BLaER1 (cell line): ENCODE data around the gene GNAI1.
A peak's percentile ranks its signal among the peaks of the same experiment; 100 is the strongest.

Source experiments
- H3K27ac ChIP-seq: shearing (Covaris generic); formaldehyde crosslinking; 2 replicates; pipeline ENCODE4 v1.8.1; 2022
- H3K27me3 ChIP-seq: shearing (Covaris generic); formaldehyde crosslinking; 2 replicates; pipeline ENCODE4 v1.8.1; 2022
- H3K36me3 ChIP-seq: shearing (Covaris generic); formaldehyde crosslinking; 2 replicates; pipeline ENCODE4 v1.8.1; 2022
- H3K4me1 ChIP-seq: shearing (Covaris generic); formaldehyde crosslinking; 2 replicates; pipeline ENCODE4 v1.8.1; 2022
- H3K4me2 ChIP-seq: shearing (Covaris generic); formaldehyde crosslinking; 2 replicates; pipeline ENCODE4 v1.8.1; 2022
- H3K4me3 ChIP-seq: shearing (Covaris generic); formaldehyde crosslinking; 2 replicates; pipeline ENCODE4 v1.8.1; 2022
- H3K9ac ChIP-seq: shearing (Covaris generic); formaldehyde crosslinking; 2 replicates; pipeline ENCODE4 v1.8.1; 2022
- H3K9me3 ChIP-seq: shearing (Covaris generic); formaldehyde crosslinking; 2 replicates; pipeline ENCODE4 v1.8.1; 2022
- H4K20me1 ChIP-seq: shearing (Covaris generic); formaldehyde crosslinking; 2 replicates; pipeline ENCODE4 v1.8.1; 2022
- Cebpa-rat ChIP-seq: shearing (Covaris generic); IDR thresholded peaks from 2 replicates; pipeline ENCODE4 v1.8.1; 2022

Gene GNAI1

GRCh38 chr7:80131675-80132435 is 2.8 kb upstream of the GNAI1 start:
- TF ChIP-seq Cebpa-rat, result no peak
- H3K9ac ChIP-seq, result no peak overlapping the region
- H3K4me1 ChIP-seq, result peaks cover 37% of the 10 kb centered on the region
- H3K36me3 ChIP-seq, result no peaks in the 10 kb centered on the region
- no peak overlapping the region for H3K4me3 ChIP-seq
- no peak overlapping the region for H3K4me2 ChIP-seq
- no peak overlapping the region for H3K27ac ChIP-seq
- peaks cover 9% of the 10 kb centered on the region; the same call in 1 of the 2 replicates for H4K20me1 ChIP-seq
- H3K9me3 ChIP-seq, result peaks cover 12% of the 10 kb centered on the region
- peaks cover 13% of the 10 kb centered on the region for H3K27me3 ChIP-seq

DNA sequence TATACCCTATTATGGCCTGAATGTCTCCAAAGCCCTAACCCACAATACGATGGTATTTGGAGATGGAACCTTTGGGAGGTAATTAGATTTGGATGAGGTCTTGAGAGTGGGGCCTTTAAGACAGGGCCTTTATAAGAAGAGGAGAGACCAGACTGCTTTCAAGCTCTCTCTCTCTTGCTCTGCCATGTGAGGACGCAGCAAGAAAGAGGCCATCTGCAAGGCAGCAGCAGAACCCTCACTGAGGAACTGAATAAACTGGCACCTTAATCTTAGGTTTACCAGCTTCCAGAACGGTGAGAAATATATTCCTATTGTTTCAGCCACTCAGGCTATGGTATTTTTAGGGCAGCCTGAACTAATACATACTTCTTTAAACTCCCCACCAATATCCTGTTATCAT is 2.0 kb upstream of the GNAI1 start:
- no peak for TF ChIP-seq Cebpa-rat
- no peak overlapping the region for H3K4me2 ChIP-seq

DNA sequence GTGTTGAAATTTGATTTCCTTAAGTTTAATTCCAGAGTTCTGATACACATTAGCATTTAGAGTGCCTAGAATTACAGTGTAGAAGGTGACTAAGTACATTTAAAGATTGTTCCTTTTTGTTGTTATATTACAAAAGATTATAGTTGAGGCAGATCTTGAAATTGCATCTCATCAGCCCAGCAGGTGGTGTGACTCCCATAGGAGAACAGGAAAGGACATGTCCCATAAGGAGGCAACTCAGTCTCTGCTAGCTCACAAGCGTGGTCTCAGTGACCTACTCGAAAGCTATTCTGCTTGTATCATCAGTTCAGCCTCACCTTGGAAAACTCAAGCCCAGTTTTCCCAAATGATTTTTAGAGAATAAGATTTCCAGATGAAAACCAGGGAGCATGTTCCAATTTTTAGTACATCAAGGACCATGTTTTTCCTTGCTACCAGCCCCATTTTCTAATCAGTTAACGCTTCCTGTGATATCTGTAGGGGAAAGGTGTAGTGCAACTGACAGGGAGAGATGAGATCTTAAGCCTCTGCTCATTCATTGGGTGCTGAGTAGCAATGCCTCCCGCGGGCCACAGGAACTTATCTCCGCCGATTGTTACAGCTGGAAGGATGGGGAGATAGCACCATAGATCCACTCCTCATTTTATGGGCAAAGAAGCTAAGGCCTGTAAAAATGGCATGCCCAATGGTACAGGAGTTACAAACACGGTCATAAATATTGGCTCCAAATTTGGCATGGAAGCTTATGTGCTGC is 1.1 kb upstream of the GNAI1 start:
- H4K20me1 ChIP-seq, result peaks cover 10% of the 10 kb centered on the region; the same call in 1 of the 2 replicates
- no peak overlapping the region for H3K27ac ChIP-seq
- H3K9ac ChIP-seq, result no peak overlapping the region
- peak overlapping the region; percentile 89 for H3K4me2 ChIP-seq
- peaks cover 12% of the 10 kb centered on the region for H3K9me3 ChIP-seq
- peak overlapping the region; percentile 91; the same call in 1 of the 2 replicates for H3K4me3 ChIP-seq
- peaks cover 35% of the 10 kb centered on the region for H3K4me1 ChIP-seq
- no peaks in the 10 kb centered on the region for H3K36me3 ChIP-seq
- no peak for TF ChIP-seq Cebpa-rat
- H3K27me3 ChIP-seq, result peaks cover 24% of the 10 kb centered on the region

More for the DNA sequence above, 2.0 kb upstream of the GNAI1 start:
- Histone ChIP-seq H3K9ac (no peak overlapping the region), H4K20me1 (peaks cover 9% of the 10 kb centered on the region; the same call in 1 of the 2 replicates), H3K27me3 (peaks cover 20% of the 10 kb centered on the region), H3K4me3 (no peak overlapping the region), H3K4me1 (peaks cover 39% of the 10 kb centered on the region), H3K9me3 (peaks cover 12% of the 10 kb centered on the region), H3K27ac (no peak overlapping the region), H3K36me3 (no peaks in the 10 kb centered on the region)

DNA sequence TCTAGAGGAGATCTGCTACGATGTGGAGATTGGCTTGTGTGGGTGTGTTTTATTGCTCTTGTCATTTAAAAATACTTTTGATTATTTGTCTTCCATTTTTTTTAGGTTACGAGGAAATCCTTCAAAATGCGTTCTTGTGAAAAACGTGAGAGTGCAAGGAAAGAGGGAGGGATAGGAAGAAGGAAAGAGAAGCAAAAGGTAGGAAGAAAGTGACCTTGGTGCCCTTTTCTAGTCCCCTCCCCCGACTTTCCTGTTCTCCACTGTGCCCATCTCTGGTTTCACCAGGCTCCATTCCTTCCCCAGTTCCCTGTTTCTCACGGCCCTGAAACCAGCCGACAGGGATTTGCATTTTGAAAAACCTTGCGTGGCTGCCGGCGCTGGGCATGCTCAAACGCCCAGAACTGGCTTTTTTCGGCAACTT is 506 bp upstream of the GNAI1 start:
- H3K4me3 ChIP-seq, result peak overlapping the region; percentile 91
- TF ChIP-seq Cebpa-rat, result no peak
- peaks cover 12% of the 10 kb centered on the region for H3K9me3 ChIP-seq
- H3K27me3 ChIP-seq, result peaks cover 24% of the 10 kb centered on the region
- peaks cover 16% of the 10 kb centered on the region for H4K20me1 ChIP-seq
- peak overlapping the region; percentile 89 for H3K4me2 ChIP-seq
- H3K4me1 ChIP-seq, result peaks cover 35% of the 10 kb centered on the region
- peak overlapping the region; percentile 65; the same call in 1 of the 2 replicates for H3K9ac ChIP-seq
- peak overlapping the region; percentile 56 for H3K27ac ChIP-seq
- H3K36me3 ChIP-seq, result no peaks in the 10 kb centered on the region

- Histone ChIP-seq H3K9me3 (peaks cover 13% of the 10 kb centered on the region), H3K4me2 (peak overlapping the region; percentile 89), H3K36me3 (no peaks in the 10 kb centered on the region), H3K9ac (peak overlapping the region; percentile 87), H3K27ac (peak overlapping the region; percentile 79), H3K4me3 (peak overlapping the region; percentile 91), H3K27me3 (peaks cover 24% of the 10 kb centered on the region), H4K20me1 (peaks cover 19% of the 10 kb centered on the region), H3K4me1 (peaks cover 35% of the 10 kb centered on the region)
- no peak for TF ChIP-seq Cebpa-rat
Measured at GRCh38 chr7:80135309-80136104, 876 bp downstream of the GNAI1 start.

- Histone ChIP-seq H3K27ac (peak overlapping the region; percentile 55; the same call in 1 of the 2 replicates), H3K4me3 (peak overlapping the region; percentile 91), H3K36me3 (no peaks in the 10 kb centered on the region), H3K4me2 (peak overlapping the region; percentile 89), H3K9ac (peak overlapping the region; percentile 87; the same call in 1 of the 2 replicates), H3K9me3 (peaks cover 4% of the 10 kb centered on the region; the same call in 1 of the 2 replicates), H4K20me1 (peaks cover 19% of the 10 kb centered on the region), H3K27me3 (peaks cover 24% of the 10 kb centered on the region), H3K4me1 (peaks cover 35% of the 10 kb centered on the region)
- no peak for TF ChIP-seq Cebpa-rat
Measured at GRCh38 chr7:80136261-80137055, 1.8 kb downstream of the GNAI1 start.

DNA sequence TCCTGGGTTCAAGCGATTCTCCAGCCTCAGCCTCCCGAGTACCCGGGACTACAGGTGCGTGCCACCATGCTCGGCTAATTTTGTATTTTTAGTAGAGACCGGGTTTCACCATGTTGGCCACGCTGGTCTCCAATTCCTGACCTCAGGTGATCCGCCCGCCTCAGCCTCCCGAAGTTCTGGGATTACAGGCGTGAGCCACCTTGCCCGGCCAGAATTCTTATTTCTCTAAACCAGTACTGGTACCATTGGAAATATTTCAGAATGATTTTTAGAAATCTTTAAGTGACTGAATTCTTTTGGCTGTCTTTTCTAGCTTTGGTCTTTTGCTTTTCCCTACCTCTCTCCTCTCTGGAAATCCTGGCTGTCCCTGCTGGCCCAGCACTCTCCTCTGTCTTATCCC is 2.8 kb downstream of the GNAI1 start:
- no peak overlapping the region for H3K9ac ChIP-seq
- H3K36me3 ChIP-seq, result no peaks in the 10 kb centered on the region
- H3K4me3 ChIP-seq, result no peak overlapping the region
- peaks cover 35% of the 10 kb centered on the region for H3K4me1 ChIP-seq
- peaks cover 4% of the 10 kb centered on the region; the same call in 1 of the 2 replicates for H3K9me3 ChIP-seq
- peaks cover 24% of the 10 kb centered on the region for H3K27me3 ChIP-seq
- peak overlapping the region; percentile 89; the same call in 1 of the 2 replicates for H3K4me2 ChIP-seq
- H3K27ac ChIP-seq, result no peak overlapping the region
- no peak for TF ChIP-seq Cebpa-rat
- peaks cover 19% of the 10 kb centered on the region for H4K20me1 ChIP-seq

- H3K4me2 ChIP-seq, result no peak overlapping the region
- TF ChIP-seq Cebpa-rat, result no peak
Measured at GRCh38 chr7:80139236-80139635, 4.6 kb downstream of the GNAI1 start.

More at GRCh38 chr7:80139236-80139635, 4.6 kb downstream of the GNAI1 start:
- H3K36me3 ChIP-seq, result no peaks in the 10 kb centered on the region
- H3K4me3 ChIP-seq, result no peak overlapping the region
- peaks cover 19% of the 10 kb centered on the region for H4K20me1 ChIP-seq
- peaks cover 24% of the 10 kb centered on the region for H3K27me3 ChIP-seq
- peaks cover 18% of the 10 kb centered on the region for H3K4me1 ChIP-seq
- H3K9ac ChIP-seq, result no peak overlapping the region
- peaks cover 4% of the 10 kb centered on the region; the same call in 1 of the 2 replicates for H3K9me3 ChIP-seq
- no peak overlapping the region for H3K27ac ChIP-seq
